Ectodermal cell (in vitro differentiated cells): Measurements from ENCODE around the gene RGS11.

ENCODE experiments used
- H3K27ac ChIP-seq: 2 replicates; pipeline ENCODE4 v1.7.0; 2013; ENCODE audit warnings: mild to moderate bottlenecking, low read depth, low read length; ENCODE audit not compliant: insufficient read depth, poor library complexity, severe bottlenecking
- H3K27me3 ChIP-seq: 2 replicates; pipeline ENCODE4 v1.7.0; 2013; ENCODE audit warnings: mild to moderate bottlenecking, low read length; ENCODE audit not compliant: insufficient read depth, control insufficient read depth, poor library complexity, severe bottlenecking
- H3K36me3 ChIP-seq: one replicate; pipeline ENCODE4 v1.7.0; 2013; ENCODE audit warnings: low read length; ENCODE audit not compliant: control insufficient read depth, insufficient read depth
- H3K4me1 ChIP-seq: one replicate; pipeline ENCODE4 v1.7.0; 2013; ENCODE audit warnings: low read length; ENCODE audit not compliant: control insufficient read depth, insufficient read depth
- H3K4me3 ChIP-seq: 2 replicates; pipeline ENCODE4 v1.7.0; 2013; ENCODE audit warnings: low read depth, low read length, control low read depth; ENCODE audit not compliant: insufficient read depth
- H3K9me3 ChIP-seq: 2 replicates; pipeline ENCODE4 v1.7.0; 2013; ENCODE audit warnings: mild to moderate bottlenecking, low read length, moderate library complexity; ENCODE audit not compliant: control insufficient read depth
- WGBS, 2 experiments: methylation state at CpG; one replicate each; pipeline ENCODE4 v1.1.7; 2013; ENCODE audit warnings: missing lambda C conversion rate in 2 of 2; 5-methylcytosine and 5-hydroxymethylcytosine counted together

Gene RGS11

GRCh38 chr16:286491-287297 is 10.9 kb upstream of the RGS11 start:
- WGBS, 2 experiments: 92 to 93% methylated on average over 22 of the region's 22 CpGs
- Histone ChIP-seq H3K4me3 (no peak overlapping the region), H3K9me3 (no peaks in the 10 kb centered on the region), H3K27ac (no peak overlapping the region), H3K27me3 (peaks cover 4% of the 10 kb centered on the region), H3K36me3 (peaks cover 21% of the 10 kb centered on the region), H3K4me1 (no peaks in the 10 kb centered on the region)

DNA sequence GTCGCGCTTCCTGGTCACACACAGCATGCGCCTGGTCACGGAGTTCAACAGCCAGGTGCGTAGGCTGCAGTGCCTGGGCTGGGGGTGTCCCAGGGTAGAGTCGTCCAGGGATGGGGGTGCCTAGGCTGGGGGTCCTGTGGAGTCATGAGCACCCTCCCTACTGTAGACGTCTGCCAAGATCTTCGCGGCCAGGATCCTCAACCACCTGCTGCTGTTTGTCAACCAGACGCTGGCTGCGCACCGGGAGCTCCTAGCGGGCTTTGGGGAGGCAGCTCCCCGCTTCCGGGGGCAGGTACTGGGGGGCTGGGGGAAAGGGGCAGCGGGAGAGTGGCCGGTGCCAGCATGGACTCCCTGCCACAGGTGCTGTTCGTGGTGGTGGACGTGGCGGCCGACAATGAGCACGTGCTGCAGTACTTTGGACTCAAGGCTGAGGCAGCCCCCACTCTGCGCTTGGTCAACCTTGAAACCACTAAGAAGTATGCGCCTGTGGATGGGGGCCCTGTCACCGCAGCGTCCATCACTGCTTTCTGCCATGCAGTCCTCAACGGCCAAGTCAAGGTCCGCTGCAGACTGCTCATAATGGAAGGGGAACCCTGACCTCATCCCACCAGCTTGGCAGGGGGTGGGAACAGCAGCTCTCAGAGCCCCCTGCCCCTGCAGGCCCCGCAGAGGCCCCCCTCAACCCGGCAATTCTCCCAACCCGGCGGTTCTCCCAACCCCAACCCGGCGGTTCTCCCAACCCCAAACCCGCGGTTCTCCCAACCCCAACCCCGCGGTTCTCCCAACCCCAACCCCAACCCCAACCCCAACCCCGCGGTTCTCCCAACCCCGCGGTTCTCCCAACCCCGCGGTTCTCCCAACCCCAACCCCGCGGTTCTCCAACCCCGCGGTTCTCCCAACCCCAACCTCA is 9.7 kb upstream of the RGS11 start:
- Histone ChIP-seq H3K27ac (no peak overlapping the region), H3K27me3 (peaks cover 16% of the 10 kb centered on the region), H3K4me3 (no peak overlapping the region), H3K36me3 (peaks cover 21% of the 10 kb centered on the region), H3K4me1 (peaks cover 7% of the 10 kb centered on the region), H3K9me3 (no peaks in the 10 kb centered on the region)
- WGBS, 2 experiments: 94 to 95% methylated on average over 43 to 46 of the region's 48 CpGs

DNA sequence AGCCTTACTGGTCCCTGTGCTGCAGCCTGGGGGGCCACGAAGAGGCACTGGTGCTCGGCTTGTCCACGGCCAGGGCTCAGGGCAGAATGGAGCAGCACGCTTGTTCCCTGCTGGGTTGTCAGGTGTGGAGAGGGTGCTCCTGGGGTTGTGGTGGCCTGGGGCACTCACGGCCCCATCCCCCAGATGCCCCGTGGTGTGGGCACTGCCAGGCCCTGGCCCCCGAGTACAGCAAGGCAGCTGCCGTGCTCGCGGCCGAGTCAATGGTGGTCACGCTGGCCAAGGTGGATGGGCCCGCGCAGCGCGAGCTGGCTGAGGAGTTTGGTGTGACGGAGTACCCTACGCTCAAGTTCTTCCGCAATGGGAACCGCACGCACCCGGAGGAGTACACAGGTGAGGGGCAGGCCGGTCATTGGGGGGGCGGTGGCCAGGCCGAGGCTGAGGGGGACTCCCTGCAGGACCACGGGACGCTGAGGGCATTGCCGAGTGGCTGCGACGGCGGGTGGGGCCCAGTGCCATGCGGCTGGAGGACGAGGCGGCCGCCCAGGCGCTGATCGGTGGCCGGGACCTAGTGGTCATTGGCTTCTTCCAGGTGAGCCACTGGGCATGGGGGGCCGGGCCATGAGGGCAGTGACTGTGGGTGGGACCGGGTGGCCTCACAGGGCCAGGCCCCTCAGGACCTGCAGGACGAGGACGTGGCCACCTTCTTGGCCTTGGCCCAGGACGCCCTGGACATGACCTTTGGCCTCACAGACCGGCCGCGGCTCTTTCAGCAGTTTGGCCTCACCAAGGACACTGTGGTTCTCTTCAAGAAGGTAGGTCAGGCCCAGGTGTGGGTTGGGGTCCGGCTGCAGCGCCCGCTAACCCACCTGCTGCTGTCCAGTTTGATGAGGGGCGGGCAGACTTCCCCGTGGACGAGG is 8.7 kb upstream of the RGS11 start:
- Histone ChIP-seq H3K4me3 (no peak overlapping the region), H3K27ac (no peak overlapping the region), H3K27me3 (peaks cover 24% of the 10 kb centered on the region), H3K4me1 (peaks cover 7% of the 10 kb centered on the region), H3K9me3 (no peaks in the 10 kb centered on the region), H3K36me3 (peaks cover 16% of the 10 kb centered on the region)
- WGBS, 2 experiments: 95% methylated on average over 52 of the region's 52 CpGs

DNA sequence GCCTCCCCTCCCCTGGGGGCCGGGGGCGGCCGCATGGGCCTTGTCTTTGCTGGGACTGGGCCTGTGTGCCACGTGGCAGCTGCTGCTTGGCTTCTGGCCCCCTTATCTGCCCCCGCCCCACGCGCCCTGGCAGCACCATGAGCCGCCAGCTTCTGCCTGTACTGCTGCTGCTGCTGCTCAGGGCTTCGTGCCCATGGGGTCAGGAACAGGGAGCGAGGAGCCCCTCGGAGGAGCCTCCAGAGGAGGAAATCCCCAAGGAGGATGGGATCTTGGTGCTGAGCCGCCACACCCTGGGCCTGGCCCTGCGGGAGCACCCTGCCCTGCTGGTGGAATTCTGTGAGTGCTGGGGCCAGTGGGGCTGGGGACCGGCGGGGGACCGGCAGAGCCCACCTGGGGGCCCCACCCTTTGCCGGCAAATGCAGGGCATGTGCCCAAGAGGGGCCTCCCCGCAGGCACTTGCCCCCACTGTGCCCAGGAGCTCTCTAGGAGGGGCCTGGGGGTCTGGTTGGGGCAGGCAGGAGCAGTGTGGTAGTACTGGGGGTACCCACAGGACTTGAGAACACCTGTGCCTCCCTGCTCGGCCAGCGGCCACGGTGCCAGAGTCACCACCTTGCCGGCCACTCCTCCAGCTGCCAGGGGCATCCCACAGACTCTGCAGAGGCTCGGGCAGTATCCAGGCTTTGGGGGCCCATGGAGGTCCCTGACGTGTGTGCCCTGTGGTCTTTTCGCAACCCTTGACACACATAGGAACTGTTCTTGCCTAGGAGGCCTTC is 7.5 kb upstream of the RGS11 start, which contains the start of gene PDIA2:
Gene PDIA2 (plus strand): TSS at position 132 of the 773 bp plus-strand sequence. CDS start 6 bp downstream, at position 138.
- peaks cover 36% of the 10 kb centered on the region for H3K27me3 ChIP-seq
- peaks cover 7% of the 10 kb centered on the region for H3K4me1 ChIP-seq
- no peak within 1 kb of the TSS for H3K4me3 ChIP-seq
- peaks cover 6% of the 10 kb centered on the region for H3K36me3 ChIP-seq
- no peaks in the 10 kb centered on the region for H3K9me3 ChIP-seq
- H3K27ac ChIP-seq: no peak within 1 kb of the TSS
- 90% methylated on average over 25 of the region's 25 CpGs for WGBS, 2 experiments

DNA sequence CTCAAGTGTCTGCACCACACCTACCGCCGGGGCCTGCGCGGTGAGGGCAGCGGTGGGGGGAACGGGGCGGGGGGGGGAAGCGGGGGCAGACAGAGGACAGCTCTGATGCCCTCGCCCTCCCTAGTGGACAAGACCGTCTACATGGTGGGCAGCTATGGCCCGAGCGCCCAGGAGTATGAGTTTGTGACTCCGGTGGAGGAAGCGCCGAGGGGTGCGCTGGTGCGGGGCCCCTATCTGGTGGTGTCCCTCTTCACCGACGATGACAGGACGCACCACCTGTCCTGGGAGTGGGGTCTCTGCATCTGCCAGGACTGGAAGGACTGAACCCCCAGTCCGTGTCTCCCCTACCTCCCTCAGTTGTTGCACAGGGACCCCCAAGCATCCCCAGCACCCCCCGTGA is 6.7 kb upstream of the RGS11 start:
- no peak overlapping the region for H3K4me3 ChIP-seq
- WGBS, 2 experiments: 94% methylated on average over 22 of the region's 22 CpGs
- peaks cover 36% of the 10 kb centered on the region for H3K27me3 ChIP-seq
- no peak overlapping the region for H3K27ac ChIP-seq
- H3K36me3 ChIP-seq: peaks cover 6% of the 10 kb centered on the region
- H3K9me3 ChIP-seq: no peaks in the 10 kb centered on the region
- peaks cover 7% of the 10 kb centered on the region for H3K4me1 ChIP-seq

- peaks cover 5% of the 10 kb centered on the region for H3K36me3 ChIP-seq
- no peak overlapping the region for H3K27ac ChIP-seq
- 90% methylated on average over 25 of the region's 25 CpGs for WGBS, 2 experiments
- H3K4me3 ChIP-seq: no peak overlapping the region
- peaks cover 7% of the 10 kb centered on the region for H3K4me1 ChIP-seq
- no peaks in the 10 kb centered on the region for H3K9me3 ChIP-seq
- H3K27me3 ChIP-seq: peaks cover 42% of the 10 kb centered on the region
Observed at GRCh38 chr16:281660-282255, 6.0 kb upstream of the RGS11 start.

- peak overlapping the region; percentile 45 for H3K4me3 ChIP-seq
- no peaks in the 10 kb centered on the region for H3K9me3 ChIP-seq
- H3K27ac ChIP-seq: no peak overlapping the region
- H3K4me1 ChIP-seq: peaks cover 7% of the 10 kb centered on the region
- H3K36me3 ChIP-seq: no peaks in the 10 kb centered on the region
- WGBS, 2 experiments: 67 to 68% methylated on average over 27 of the region's 27 CpGs
- peaks cover 49% of the 10 kb centered on the region for H3K27me3 ChIP-seq
Observed at GRCh38 chr16:280991-281659, 5.4 kb upstream of the RGS11 start.

- Histone ChIP-seq H3K4me1 (peaks cover 7% of the 10 kb centered on the region), H3K27me3 (peaks cover 54% of the 10 kb centered on the region), H3K36me3 (no peaks in the 10 kb centered on the region), H3K9me3 (no peaks in the 10 kb centered on the region), H3K4me3 (peak within 1 kb of the TSS; percentile 45), H3K27ac (no peak within 1 kb of the TSS)
- 1% methylated on average over 54 of the region's 54 CpGs for WGBS, 2 experiments
Observed at GRCh38 chr16:280552-280951, 4.8 kb upstream of the RGS11 start, which contains the start of gene ARHGDIG. Gene ARHGDIG, plus strand, starts transcription at chr16:280591. Its CDS starts 90 bp downstream, at chr16:280681.
